ENCODE measurements around the gene LSAMP. TPM values are rescaled to one million over a fixed set of nuclear protein-coding genes. Genes with fewer than 3 reads are reported as not detected.

Gene LSAMP
- total and polyA plus RNA-seq, 2 of the 13 experiments (the other 11 are each of a cell fraction or from before 2014, with no cell fraction given), result not detected

- no peak for TF ChIP-seq PRDM15 (CRISPR knock-in tag; IDR thresholded peaks at IDR 0.05)
Measured at GRCh38 chr3:116242825-116243224, 202.5 kb downstream of the LSAMP start (continued).

GRCh38 chr3:116241677-116242076 lies 203.6 kb downstream of the LSAMP start:
- no peak overlapping the region for H2AFZ ChIP-seq (ENCODE audit: low read length)
- no peaks in the 10 kb centered on the region; the same call in 1 of the 2 replicates for H4K20me1 ChIP-seq (ENCODE audit: insufficient read depth, low read length)
- no peak overlapping the region for H3K27ac ChIP-seq (ENCODE audit: extremely low read length, insufficient read depth, low read length)
- 0% methylated on average over 3 of the region's 3 CpGs for WGBS (ENCODE audit: low lambda C conversion rate)
- ChIA-PET CTCF (ENCODE audit: low intra/inter-chr PET ratio, low total read pairs) (no interaction called here), POLR2A (no interaction called here)
- FAIRE-seq (no peak), DNase-seq (ENCODE audit: low spot score) (no peak), ATAC-seq (no peak)
- no peak overlapping the region for H3K4me3 ChIP-seq (replicated peaks in 1 of 3; ENCODE audit: insufficient read depth in 1 of 3, low read depth in 2 of 3, low read length in 3 of 3)
- no peaks in the 10 kb centered on the region for H3K4me1 ChIP-seq (ENCODE audit: insufficient read depth, low read length)
- intact Hi-C loops (cut with micrococcal nuclease; ENCODE audit: unreplicated experiment), result no loop called here
- BruUV-seq (replicated peaks), result no TSS peak
- no peak overlapping the region for H3K9ac ChIP-seq (ENCODE audit: insufficient read depth, low read depth, low read length)
- in situ Hi-C loops (cut with HindIII; ENCODE audit: extremely low pct_ligation_motif_present, low pct_unique_long_range_greater_than_20kb), result no loop called here
- H3K27me3 ChIP-seq (ENCODE audit: control insufficient read depth in 1 of 2, insufficient read depth in 2 of 2, low read length in 2 of 2), result no peaks in the 10 kb centered on the region; a peak in 1 of 5 replicates
- H3K9me3 ChIP-seq (ENCODE audit: low read length), result no peaks in the 10 kb centered on the region
- no peaks in the 10 kb centered on the region for H3K36me3 ChIP-seq (replicated peaks in 1 of 2; ENCODE audit: control insufficient read depth in 1 of 2, insufficient read depth in 2 of 2, low read length in 2 of 2)
- no peaks in the 10 kb centered on the region for H3K79me2 ChIP-seq (ENCODE audit: insufficient read depth, low read length)
- H3K4me2 ChIP-seq (ENCODE audit: low read depth, low read length), result no peak overlapping the region
- TF ChIP-seq MEIS1 (CRISPR knock-in tag; IDR thresholded peaks at IDR 0.05; ENCODE audit: borderline replicate concordance), result no peak
- TF ChIP-seq NRL (CRISPR knock-in tag; IDR thresholded peaks at IDR 0.05; ENCODE audit: borderline replicate concordance), result no peak
- TF ChIP-seq ATF1 (CRISPR knock-in tag; IDR thresholded peaks at IDR 0.05), result no peak
- no peak for TF ChIP-seq TMF1 (CRISPR knock-in tag; IDR thresholded peaks at IDR 0.05; ENCODE audit: low read depth)
- TF ChIP-seq YY1 (IDR thresholded peaks at IDR 0.05; ENCODE audit: insufficient read depth, insufficient replicate concordance, low read depth, low read length), result no peak
- no peak for TF ChIP-seq ZNF512 (CRISPR knock-in tag; IDR thresholded peaks at IDR 0.05)
- no peak for TF ChIP-seq BCLAF1 (IDR thresholded peaks at IDR 0.05)
- TF ChIP-seq MBD4 (IDR thresholded peaks at IDR 0.05; ENCODE audit: borderline replicate concordance, low read length), result no peak
- no peak for TF ChIP-seq KDM6A (CRISPR knock-in tag; IDR thresholded peaks at IDR 0.05; ENCODE audit: low read depth)
- no peak for TF ChIP-seq ZNF580 (CRISPR knock-in tag; IDR thresholded peaks at IDR 0.05; ENCODE audit: borderline replicate concordance, low read depth)
- TF ChIP-seq NFIB (CRISPR knock-in tag; IDR thresholded peaks at IDR 0.05; ENCODE audit: borderline replicate concordance), result no peak
- no peak for TF ChIP-seq ZSCAN21 (CRISPR knock-in tag; IDR thresholded peaks at IDR 0.05; ENCODE audit: borderline replicate concordance)
- no peak for TF ChIP-seq ZNF652 (CRISPR knock-in tag; IDR thresholded peaks at IDR 0.05; ENCODE audit: borderline replicate concordance, low read depth)
- TF ChIP-seq ZNF329 (CRISPR knock-in tag; IDR thresholded peaks at IDR 0.05; ENCODE audit: low read depth), result no peak
- TF ChIP-seq RBAK (CRISPR knock-in tag; IDR thresholded peaks at IDR 0.05), result no peak

Data from HepG2 (cell line).